Stimulated activated CD4-positive, alpha-beta T cell treated with anti-CD3 and anti-CD28 coated beads, Interleukin-1b, Interleukin-23, amount 100 ng/mL, for 4 hours (primary cell): ENCODE results near the gene WWOX.

ENCODE experiments used
- DNase-seq, 2 donors: peaks; one replicate each; pipeline ENCODE4 v3.0.0-alpha.2; 2020; ENCODE audit warnings: low read depth in 2 of 2

The WWOX gene

DNA sequence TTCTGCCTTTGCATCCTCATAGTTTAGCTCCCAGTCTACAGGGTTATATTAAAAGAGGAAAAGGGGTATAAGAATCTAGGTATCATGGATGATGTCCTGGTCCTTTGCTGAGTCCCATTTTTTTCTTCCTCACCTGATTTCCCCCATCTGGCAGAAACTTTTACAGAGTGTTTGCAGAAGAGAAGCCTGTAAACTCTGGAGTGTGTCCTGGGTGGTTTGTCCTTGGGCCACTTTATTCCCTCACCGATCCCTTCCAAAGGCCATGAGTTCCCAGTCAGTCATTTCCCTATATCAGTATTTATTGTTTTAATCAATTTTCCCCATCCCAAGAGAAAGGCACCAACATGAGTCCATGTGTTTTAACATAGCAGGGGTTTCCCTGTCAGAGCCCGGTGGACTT lies 638.2 kb downstream of the WWOX start:
- no peak for DNase-seq

DNA sequence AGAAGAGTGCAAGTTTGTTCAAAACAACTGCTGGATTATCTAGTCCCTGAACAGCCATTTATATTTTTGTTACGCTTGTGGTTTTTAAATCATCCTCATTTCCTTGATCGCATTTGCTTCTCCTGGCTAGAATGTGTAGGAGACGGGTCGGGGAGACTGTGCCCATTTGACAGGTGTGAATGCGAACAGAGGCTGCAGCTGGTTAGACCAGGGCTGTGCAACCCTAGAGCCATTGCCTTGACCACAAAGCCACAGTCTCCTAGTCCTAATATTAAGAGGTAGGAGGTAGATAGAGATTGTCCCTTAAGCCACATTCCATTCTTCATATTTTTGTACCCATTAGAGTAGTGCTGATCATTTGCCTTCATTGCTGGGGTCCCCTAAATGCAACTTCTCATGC lies 639.1 kb downstream of the WWOX start:
- DNase-seq, result no peak

DNA sequence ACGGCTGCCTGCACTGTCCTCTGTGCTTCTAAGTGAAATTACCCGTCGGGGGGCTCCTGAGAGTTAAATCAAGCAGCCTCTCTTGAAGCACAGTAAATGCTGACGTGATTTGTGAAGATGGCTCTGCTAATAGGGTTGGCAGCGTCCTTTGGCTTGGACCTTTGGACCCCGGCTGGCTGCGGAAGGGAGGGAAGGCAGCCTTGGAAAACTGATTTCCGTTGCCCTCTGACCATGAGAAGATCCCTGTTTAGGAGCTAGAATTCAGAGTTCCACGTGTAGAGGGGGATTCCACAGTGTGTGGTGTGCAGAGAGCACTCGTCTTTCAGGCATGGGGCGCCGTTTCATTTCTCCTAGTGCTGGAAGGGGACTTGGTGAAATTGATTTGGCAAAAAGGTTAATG lies 640.8 kb downstream of the WWOX start:
- DNase-seq, result no peak

DNA sequence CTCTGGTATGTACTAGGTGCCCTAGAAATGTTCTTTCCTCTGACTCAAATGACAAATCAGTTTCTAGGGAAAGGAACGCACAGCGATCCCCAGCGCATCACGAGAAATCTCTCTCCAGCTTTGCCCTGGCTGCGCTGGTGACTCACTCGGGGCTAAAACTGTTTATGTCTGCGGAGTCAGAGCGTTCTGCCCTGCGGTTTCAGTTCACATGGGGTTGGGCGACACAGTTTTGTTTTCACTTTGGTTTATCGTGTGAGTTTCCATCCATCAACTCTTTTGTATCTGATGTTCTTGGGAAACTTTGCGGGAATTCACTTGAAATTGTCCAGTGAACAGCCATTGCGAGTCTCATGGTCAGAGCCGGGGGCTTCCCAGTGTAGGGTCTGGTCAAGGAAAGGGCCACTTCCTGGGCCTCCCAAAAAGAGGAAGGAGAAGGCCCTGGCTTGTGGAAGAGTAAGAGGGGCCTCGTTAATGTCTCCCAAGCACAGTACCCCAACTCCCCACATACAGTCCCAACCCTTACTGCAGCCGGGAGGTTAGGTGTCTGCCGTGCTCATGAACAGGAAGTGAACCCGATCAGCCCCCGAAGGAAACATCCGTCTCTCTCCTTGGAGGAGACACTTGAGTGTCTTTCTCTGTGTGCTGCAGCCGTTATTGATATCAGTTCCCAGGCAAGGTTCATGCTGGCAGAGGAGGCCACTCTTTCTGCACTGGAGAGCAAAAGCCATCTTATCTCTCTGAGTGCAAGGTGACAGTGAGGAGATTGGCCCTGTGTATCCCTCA lies 643.2 kb downstream of the WWOX start:
- peak; percentile 51 to 65 for DNase-seq

DNA sequence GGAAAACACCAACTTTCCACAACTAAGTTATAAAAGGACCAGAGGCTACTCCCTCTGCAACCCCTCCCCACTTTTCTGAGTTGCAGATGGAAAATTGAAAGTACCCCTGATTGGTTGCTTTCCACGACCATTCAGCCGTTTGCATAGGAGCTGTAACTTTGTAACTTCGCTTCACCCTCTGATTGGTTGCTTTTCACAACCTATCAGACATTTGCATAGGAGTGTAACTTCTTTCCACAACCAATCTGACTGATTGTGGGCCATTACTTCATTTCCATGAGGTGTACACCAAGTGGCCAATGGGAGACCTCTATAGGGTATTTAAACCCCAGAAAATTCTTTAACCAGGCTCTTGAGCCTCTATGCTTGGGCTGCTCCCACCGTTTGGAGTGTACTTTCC lies 644.1 kb downstream of the WWOX start:
- DNase-seq, result no peak

DNA sequence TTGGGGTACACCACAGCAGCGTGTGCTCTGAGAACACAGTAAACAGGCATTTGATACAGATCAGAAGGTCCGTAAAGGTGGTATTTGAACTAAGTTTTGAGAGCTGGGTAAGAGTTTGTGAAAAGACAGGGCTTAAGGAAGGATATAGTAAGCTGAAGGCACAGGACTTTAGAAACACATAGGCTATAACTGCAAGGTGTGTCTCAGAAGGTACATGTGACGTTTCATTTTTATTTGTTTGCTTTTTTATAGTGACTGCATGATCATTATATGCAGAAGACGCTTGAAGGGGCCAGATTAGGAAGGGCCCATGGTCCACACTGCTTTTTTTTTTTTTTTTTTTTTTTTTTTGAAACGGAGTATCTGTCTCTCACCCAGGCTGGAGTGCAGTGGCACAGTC lies 644.6 kb downstream of the WWOX start:
- no peak for DNase-seq

DNA sequence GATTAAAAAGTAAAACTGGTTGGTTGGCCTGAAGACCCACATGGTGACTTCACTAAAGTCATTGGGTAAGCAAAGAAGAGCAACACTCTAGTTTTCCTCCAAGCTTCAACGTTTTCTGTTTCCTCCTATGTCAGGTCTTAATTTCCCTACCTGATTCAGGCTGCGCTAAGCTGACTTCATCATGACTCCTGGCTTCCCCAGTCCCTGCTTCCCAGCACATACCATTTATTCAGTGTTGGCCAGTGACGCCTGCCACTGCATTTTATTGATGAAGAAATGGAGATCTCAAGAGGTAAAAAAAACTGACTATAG lies 645.3 kb downstream of the WWOX start:
- no peak for DNase-seq

DNA sequence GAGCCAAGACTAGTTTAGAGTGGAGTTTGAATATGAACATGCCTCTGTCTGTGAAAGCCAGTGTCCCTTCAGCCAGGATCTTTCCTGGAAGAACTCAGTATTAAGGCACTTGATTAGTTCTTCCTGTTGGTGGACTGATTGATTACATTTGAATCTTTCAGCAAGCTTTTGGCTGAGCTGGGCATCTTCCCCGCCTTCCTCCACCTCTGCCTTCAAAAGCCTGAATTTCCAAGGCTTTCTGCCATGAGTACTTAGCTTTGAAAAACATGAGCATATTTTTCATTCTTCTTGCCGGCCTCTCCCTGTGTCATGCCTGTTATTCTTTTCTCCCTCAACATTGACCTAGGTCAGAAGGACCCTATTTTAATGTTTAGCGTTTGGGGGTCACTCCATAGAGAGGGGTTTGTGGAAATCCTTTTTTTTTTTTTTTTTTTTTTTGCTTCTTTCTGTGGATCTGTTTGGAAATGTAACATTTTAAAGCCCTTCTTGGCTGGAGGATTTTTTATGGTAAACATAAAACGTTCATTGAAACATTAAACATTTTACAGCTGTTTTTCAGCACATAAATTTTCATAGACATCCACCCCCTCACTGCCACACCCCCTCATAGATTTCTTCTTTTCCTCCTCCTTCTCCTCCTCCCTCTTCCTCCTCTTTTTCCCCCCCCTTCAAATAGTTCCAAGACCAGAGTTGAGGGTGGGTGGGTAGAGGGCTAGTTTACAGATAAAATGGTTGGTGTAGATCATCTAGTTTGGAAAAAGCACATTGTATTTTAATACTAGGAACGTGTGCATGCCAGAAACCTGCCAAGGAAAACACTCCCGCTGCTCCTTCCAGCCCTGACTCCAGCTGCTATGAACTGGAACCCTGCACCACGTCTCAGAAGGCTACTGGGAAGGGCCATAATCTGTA lies 645.9 kb downstream of the WWOX start:
- no peak for DNase-seq

DNA sequence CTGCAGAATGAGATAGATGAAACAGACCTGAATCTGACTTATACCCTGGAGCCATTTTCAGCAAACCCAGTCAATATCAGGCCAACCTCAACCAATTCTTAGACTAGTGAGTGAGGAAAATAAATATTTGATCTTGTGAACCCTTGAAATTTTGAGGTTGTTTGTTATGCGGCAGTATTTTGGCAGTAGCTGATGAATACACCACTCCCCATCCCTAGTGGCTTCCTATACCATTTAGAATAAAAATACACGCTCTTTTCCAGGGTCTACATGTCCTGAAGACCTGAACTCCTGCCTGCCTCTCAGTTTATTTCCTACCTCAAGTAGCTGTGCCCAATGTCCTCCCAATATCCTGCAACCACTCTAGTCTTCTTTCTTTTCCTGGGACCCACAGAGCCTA lies 647.3 kb downstream of the WWOX start:
- DNase-seq, result no peak

DNA sequence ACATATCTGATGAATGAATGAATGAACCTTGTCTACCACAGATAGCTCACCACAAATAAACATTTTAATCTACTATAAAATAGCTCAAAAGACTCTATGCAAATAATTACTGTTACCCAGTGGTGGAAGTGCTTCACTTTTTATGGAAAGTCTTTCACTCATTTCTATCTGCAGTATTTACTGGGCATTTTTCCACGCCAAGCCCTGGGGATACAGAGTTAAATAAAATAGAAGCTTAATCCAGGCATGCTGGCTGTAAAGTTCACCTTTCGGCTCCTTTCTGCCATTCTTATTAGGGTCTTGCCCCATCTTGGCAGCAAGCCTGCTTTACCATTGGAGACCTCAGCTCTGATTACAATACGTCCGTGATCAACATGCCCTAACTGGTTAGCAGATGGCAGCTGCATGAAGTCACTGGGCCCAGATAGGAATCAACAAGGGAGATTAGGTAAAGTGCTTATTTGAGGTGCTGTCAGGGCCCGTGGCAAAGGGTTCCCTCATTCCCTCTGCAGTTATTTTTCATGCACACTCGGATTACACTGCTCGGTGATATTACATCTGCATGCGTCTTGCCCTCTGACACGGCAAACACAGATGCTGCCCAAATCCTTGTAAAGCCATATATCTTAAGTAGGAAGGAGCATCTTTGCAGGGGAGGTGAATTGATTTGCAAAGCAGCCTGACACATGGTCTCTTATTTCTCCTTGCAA lies 648.9 kb downstream of the WWOX start:
- no peak for DNase-seq

DNA sequence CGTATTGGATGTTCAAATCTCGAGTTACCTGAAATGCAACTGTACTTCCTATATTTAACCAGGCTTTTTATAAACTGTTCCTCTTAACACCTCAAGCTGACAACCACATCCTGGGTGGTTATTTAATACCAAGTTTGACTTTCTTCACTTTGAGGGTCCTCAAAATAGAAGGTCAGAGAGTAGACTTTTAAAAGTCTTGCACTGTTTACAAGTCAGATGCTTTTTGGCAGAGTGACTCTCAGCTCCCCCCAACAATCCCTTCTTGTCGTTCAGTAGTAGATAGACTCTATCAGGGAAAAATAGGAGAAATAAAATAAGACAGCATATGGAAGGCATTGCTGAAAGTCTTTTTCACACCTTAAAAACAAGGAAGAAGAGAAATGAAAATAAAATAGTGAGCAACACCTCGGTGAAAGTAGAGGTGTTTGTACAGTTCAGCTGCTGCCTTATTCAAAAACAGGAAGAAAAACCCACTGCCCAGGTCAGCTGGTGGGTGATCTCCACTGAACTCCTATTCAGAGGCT lies 650.4 kb downstream of the WWOX start:
- DNase-seq, result no peak

DNA sequence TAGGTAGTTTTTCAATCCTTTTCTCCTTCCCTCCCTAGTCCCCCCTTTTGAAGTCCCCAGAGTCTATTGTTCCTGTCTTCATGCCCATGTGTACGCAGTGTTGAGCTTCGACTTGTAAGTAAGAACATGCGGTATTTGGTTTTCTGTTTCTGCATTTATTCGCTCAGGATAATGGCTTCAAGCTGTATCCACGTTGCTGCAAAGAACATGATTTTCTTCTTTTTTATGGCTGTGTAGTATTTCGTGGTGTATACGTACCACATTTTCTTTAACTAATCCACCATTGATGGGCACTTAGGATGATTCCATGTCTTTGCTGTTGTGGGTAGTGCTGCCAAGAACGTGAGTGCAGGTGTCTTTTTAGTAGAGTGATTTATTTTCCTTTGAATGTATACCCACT lies 651.2 kb downstream of the WWOX start:
- DNase-seq, result no peak

DNA sequence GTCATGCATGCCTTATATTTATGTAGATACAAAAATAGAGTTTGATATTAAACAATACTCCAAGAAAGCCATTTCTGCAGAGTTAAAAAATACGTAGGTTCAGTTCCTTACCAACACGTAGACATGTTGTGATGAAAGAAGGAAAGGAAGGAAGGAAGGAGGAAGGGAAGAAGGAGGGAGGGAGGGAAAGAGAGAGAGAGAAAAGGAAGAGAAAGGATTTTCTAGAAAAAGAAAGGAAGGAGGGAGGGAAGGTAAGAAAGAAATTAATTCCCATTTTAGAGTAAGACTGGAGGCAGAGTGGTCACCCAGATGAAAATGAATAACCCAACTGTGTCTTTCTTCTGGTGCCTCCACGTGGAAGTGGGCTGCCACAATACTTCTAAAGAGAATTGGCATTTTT lies 652.1 kb downstream of the WWOX start:
- no peak for DNase-seq

DNA sequence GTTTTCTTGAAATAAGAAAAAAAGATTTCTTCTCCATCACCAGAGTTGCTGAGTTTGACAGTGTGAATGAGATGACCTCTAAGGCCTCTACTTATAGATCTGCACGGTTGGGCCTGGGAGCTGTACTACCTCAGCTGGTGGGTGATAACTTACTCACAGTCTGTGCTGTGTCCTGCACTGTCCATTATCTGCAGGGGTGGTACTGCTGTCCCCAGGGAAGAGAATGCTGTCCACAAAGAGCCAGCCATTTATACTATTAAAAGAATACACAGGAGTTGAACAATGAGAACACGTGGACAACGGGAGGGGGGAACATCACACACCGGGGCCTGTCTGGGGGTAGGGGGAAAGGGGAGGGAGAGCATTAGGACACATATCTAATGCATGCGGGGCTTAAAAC lies 655.3 kb downstream of the WWOX start:
- no peak for DNase-seq

DNA sequence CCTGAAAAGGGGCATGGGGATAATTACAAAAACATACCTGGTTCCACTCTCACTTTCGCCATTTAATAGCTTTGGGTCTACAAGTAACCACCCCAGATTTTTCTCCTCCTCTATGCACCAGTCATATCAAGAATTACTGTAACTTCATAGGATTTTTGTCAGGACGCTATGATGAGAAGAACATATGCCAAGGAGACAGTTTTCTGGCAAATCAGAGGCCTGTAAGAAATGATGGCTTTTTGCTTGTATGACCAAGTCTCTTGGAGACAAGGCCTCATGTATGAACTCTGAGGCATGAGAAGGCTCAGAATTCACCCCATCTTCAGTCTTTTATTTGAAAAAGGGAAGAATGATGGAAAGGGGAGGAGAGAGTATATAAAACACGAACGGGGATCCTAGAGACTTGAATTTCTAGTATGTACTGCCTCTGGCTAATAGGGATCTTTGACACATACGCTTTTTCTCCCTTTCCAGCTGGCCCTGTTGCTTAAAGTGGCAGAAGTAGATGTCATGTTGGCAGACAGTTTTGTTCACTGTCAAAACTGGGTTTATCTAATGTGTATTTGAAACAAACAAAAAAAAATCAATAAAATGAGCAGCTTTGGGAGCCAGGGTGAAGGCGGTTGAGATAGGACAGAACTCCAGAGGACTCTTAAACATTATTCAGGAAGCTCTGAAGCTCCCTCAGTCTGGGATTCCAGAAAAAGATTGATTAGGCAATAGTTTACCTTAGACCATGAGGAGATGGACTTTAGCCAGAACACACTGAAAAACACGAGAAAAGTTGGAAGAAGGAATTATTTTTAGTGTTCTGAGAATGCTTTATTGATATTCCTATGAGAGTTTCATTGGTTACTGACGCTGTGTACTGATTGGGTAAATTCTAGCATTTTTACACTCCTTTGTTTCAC lies 656.6 kb downstream of the WWOX start:
- no peak for DNase-seq

DNA sequence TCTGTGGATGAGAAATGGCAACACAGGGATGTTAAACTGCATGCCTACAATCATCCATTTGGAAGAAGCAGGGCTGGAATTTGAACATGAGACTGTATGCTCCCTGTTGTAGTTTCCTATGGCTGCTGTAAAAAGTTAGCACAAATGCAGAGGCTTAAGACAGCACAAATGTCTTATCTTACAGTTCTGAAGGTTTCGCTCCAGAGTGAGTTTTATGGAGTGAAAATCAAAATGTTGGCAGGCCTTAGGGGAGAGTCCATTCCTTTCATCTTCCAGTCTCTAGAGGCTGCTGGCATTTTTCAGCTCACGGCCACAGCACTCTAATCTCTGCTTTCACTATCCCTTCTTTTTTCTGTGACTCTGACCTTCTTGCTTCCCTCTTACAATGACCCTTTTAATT lies 660.1 kb downstream of the WWOX start:
- no peak for DNase-seq

DNA sequence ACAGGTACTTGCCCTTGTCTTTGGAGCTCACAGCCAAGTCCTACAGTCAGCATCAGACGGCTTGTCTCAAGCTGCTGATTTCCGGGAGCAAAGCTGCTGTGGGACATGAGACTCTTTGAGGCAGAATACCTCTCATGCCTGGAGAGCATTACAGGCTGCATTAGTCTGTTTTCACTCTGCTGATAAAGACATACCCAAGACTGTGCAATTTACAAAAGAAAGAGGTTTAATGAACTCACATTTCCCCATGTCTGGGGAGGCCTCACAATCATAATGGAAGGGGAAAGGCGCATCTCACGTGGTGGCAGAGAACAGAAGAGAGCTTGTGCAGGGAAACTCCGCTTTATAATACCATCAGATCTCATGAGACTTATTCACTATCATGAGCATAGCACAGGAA lies 661.2 kb downstream of the WWOX start:
- no peak for DNase-seq

DNA sequence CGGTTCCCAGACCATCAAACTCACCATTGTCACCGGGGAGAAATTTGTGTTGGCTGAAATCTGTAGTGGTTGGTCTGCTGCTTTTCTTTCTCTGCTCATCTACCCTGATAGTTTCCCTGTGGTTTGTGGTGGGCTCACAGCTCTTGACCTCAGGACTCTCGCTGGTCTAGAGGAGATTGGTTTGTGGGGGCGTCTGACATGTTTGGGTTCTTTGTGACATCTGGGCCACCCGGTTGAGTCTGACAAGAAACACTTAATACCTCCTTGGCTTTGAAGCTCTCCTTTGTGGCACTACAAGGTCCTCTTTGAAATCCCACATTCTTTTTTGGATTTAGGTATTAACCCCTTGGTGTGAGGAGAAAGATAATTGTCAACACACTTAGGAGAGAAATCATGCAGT lies 662.0 kb downstream of the WWOX start:
- no peak for DNase-seq

DNA sequence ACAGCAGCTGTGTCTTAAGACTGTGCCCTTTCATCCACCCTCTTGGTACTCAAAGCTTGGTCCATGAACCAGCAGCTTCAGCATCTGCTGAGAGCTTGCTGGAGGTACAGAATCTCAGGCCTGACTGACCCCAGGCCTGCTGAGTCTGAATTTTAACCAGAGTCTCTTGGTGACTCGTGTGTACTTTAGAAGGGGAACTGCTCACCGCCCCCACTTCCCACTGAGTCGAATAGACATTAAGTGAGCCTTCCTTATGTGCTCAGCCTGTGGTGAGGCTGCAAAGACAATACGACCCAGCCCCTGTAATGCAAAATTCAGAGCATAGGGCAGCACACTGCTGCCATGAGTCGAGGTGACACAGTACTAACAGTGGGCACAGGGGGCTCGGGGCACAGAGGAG lies 662.8 kb downstream of the WWOX start:
- no peak for DNase-seq

DNA sequence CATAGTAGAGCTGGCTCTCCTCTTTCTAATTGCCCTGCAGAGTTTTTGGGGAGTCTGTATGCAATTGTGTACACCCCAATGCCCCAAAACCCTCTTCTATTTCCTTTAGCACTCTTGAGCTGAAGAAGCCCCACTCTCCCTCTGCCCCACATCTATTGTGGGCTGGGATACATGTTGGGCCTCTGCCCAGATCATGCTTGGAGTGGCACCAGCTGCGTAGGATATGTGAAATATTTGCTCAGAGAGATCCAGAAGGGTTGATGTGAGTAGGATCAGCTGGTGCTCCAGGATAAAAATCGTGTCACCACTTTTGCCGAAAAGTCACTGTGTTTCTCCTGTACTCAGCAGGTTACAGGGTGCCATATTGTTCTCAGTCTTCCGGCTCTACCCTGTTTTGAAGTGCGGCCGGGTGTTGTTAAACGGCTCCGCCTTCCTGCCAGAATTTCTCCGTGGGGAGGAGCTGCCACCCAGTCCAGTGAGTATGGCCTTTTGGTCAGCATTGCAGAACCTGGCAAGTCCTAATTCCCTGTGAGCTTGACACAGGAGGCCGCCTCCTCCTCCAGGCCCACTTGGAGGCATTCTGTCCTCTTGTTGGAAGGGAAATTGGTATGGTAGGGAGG lies 664.5 kb downstream of the WWOX start:
- DNase-seq, result no peak

DNA sequence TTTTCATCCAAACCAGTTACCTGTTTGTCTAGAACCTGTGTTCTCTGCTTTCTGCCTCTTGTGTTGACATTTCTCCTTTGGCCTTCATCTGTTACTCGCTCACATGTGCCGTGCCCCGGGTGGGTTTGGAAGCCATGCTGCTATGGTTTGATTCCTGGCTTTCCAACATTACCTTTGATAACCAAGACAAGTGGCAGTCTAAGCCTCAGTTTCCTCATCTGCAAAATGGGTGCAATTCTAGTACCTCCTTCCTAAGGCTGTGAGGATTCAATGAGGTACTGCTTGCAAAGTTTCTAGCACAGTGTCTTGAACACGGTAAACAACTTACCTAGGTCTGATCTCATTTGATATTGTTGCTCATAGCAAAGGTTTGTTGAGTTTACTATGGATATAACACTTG lies 665.0 kb downstream of the WWOX start:
- DNase-seq, result no peak
